Endodermal cell (in vitro differentiated cells): ENCODE data around the gene PPFIA2. TPM values are rescaled to one million over a fixed set of nuclear protein-coding genes. Genes with fewer than 3 reads are reported as not detected.

ENCODE experiments used
- DNase-seq: peaks from one replicate; pipeline ENCODE4 v3.0.0-alpha.2; 2017
- H3K27ac ChIP-seq: 2 replicates; pipeline ENCODE4 v1.5.1; 2013; ENCODE audit warnings: mild to moderate bottlenecking, low read depth, low read length, moderate library complexity
- H3K27me3 ChIP-seq: 2 replicates; pipeline ENCODE4 v1.6.1; 2013; ENCODE audit warnings: mild to moderate bottlenecking, low read length, moderate library complexity; ENCODE audit not compliant: insufficient read depth, control insufficient read depth, poor library complexity, severe bottlenecking
- H3K36me3 ChIP-seq: 2 replicates; pipeline ENCODE4 v1.7.0; 2013; ENCODE audit warnings: mild to moderate bottlenecking, low read length, moderate library complexity; ENCODE audit not compliant: control insufficient read depth, insufficient read depth
- H3K4me1 ChIP-seq: one replicate; pipeline ENCODE4 v1.7.0; 2013; ENCODE audit warnings: low read length; ENCODE audit not compliant: control insufficient read depth, insufficient read depth
- H3K4me3 ChIP-seq: 2 replicates; pipeline ENCODE4 v1.5.1; 2013; ENCODE audit warnings: mild to moderate bottlenecking, low read length, moderate library complexity
- H3K9ac ChIP-seq: 2 replicates; pipeline ENCODE4 v1.6.1; 2013; ENCODE audit warnings: mild to moderate bottlenecking, low read length, moderate library complexity; ENCODE audit not compliant: poor library complexity, severe bottlenecking; ENCODE audit errors: extremely low read depth
- H3K9me3 ChIP-seq: 2 replicates; pipeline ENCODE4 v1.6.1; 2013; ENCODE audit warnings: mild to moderate bottlenecking, low read length, moderate library complexity; ENCODE audit not compliant: control insufficient read depth
- H3K27ac Mint-ChIP-seq: 2 replicates; pipeline ENCODE4 v1.8.0; 2020; ENCODE audit warnings: mixed read lengths
- H3K27me3 Mint-ChIP-seq: 2 replicates; pipeline ENCODE4 v1.8.0; 2021; ENCODE audit warnings: mild to moderate bottlenecking, mixed read lengths; ENCODE audit not compliant: insufficient read depth
- H3K36me3 Mint-ChIP-seq: 2 replicates; pipeline ENCODE4 v1.8.0; 2020; ENCODE audit warnings: low read depth, mixed read lengths
- H3K4me1 Mint-ChIP-seq: 2 replicates; pipeline ENCODE4 v1.8.0; 2020; ENCODE audit warnings: mixed read lengths
- H3K4me3 Mint-ChIP-seq: 2 replicates; pipeline ENCODE4 v1.8.0; 2020; ENCODE audit warnings: mild to moderate bottlenecking, moderate library complexity, mixed read lengths
- H3K9me3 Mint-ChIP-seq: 2 replicates; pipeline ENCODE4 v1.8.0; 2020; ENCODE audit warnings: mild to moderate bottlenecking, mixed read lengths
- CTCF ChIP-seq: fragments of 200-600 bp; sonication (generic); conservative IDR thresholded peaks from 2 replicates; pipeline ENCODE4 v1.5.0; 2021; ENCODE audit warnings: antibody characterized with exemption, mild to moderate bottlenecking
- whole genome bisulfite sequencing, 2 experiments: methylation state at CpG; one replicate each; pipeline versions ENCODE4 v1.1.5 to v1.1.7; 2013; ENCODE audit warnings: missing lambda C conversion rate in 2 of 2, mixed read lengths in 1 of 2; ENCODE audit not compliant: insufficient coverage in 1 of 2, insufficient read length in 1 of 2; 5-methylcytosine and 5-hydroxymethylcytosine counted together
- total RNA-seq, 2 donors: library from RNA; stranded (reverse); fragmentation: NEBNext Ultra II Directional in 1 of 2; extraction: Animal tissue kit (Norgen Biotek cat#: 25700) in 1 of 2; gene quantifications; 2 replicates in 1 of 2; 3 replicates in 1 of 2; pipeline ENCODE4 v1.2.1, GENCODE V29; 2021

The PPFIA2 gene
- total RNA-seq, 2 donors from 2014 or later, result 1.2 TPM; not detected in 1

GRCh38 chr12:81585787-81586186 is 173.4 kb downstream of the PPFIA2 start:
- no peaks in the 10 kb centered on the region for H3K4me1 Mint-ChIP-seq
- Histone ChIP-seq H3K4me1 (no peaks in the 10 kb centered on the region), H3K27me3 (no peaks in the 10 kb centered on the region), H3K9me3 (no peaks in the 10 kb centered on the region), H3K36me3 (no peaks in the 10 kb centered on the region), H3K27ac (no peak overlapping the region), H3K4me3 (no peak overlapping the region), H3K9ac (no peak overlapping the region)
- WGBS, 2 experiments, result 80% methylated on average over 1 of the region's 1 CpG; no CpG with 5 or more reads in 1 of the 2 experiments
- no peaks in the 10 kb centered on the region for H3K36me3 Mint-ChIP-seq
- H3K9me3 Mint-ChIP-seq, result peaks cover 7% of the 10 kb centered on the region
- no peak for TF ChIP-seq CTCF
- no peak overlapping the region for H3K27ac Mint-ChIP-seq
- no peaks in the 10 kb centered on the region for H3K27me3 Mint-ChIP-seq
- no peak overlapping the region for H3K4me3 Mint-ChIP-seq
- DNase-seq, result no peak

- no peaks in the 10 kb centered on the region for H3K36me3 Mint-ChIP-seq
- no peak for TF ChIP-seq CTCF
- DNase-seq, result no peak
- no peak overlapping the region for H3K9ac ChIP-seq
- H3K4me1 ChIP-seq, result no peaks in the 10 kb centered on the region
- no peak overlapping the region for H3K27ac ChIP-seq
- H3K9me3 ChIP-seq, result no peaks in the 10 kb centered on the region
- no peak overlapping the region for H3K27ac Mint-ChIP-seq
- no peaks in the 10 kb centered on the region for H3K4me1 Mint-ChIP-seq
- H3K9me3 Mint-ChIP-seq, result no peaks in the 10 kb centered on the region
- 82 to 96% methylated on average over 2 to 3 of the region's 3 CpGs for WGBS, 2 experiments
- no peaks in the 10 kb centered on the region for H3K27me3 Mint-ChIP-seq
- no peak overlapping the region for H3K4me3 Mint-ChIP-seq
- no peaks in the 10 kb centered on the region for H3K36me3 ChIP-seq
- H3K27me3 ChIP-seq, result no peaks in the 10 kb centered on the region
- no peak overlapping the region for H3K4me3 ChIP-seq
These were observed 185.9 kb downstream of the PPFIA2 start for GRCh38 chr12:81573228-81573627.

- Histone ChIP-seq H3K4me3 (no peak overlapping the region), H3K4me1 (no peaks in the 10 kb centered on the region), H3K9ac (no peak overlapping the region), H3K36me3 (no peaks in the 10 kb centered on the region), H3K9me3 (no peaks in the 10 kb centered on the region), H3K27ac (no peak overlapping the region), H3K27me3 (no peaks in the 10 kb centered on the region)
- no peaks in the 10 kb centered on the region for H3K36me3 Mint-ChIP-seq
- no peak overlapping the region for H3K27ac Mint-ChIP-seq
- no peaks in the 10 kb centered on the region for H3K4me1 Mint-ChIP-seq
- DNase-seq, result no peak
- H3K27me3 Mint-ChIP-seq, result no peaks in the 10 kb centered on the region
- H3K4me3 Mint-ChIP-seq, result no peak overlapping the region
- no peak for TF ChIP-seq CTCF
- WGBS, 2 experiments, result 93% methylated on average over 1 of the region's 1 CpG; no CpG with 5 or more reads in 1 of the 2 experiments
- no peaks in the 10 kb centered on the region for H3K9me3 Mint-ChIP-seq
These were observed 186.7 kb downstream of the PPFIA2 start for GRCh38 chr12:81572411-81572810.
